ENCODE data around the gene P2RX3. TPM values are rescaled to one million over a fixed set of nuclear protein-coding genes. Genes with fewer than 3 reads are reported as not detected.
"Not testable (repeated sequence)": the region's sequence is repeated elsewhere in the genome, so short reads cannot be mapped to it uniquely, and the experiment has no call there.

Gene P2RX3
- total and polyA plus RNA-seq, 4 donors: 0.11 TPM; not detected in 3

DNA sequence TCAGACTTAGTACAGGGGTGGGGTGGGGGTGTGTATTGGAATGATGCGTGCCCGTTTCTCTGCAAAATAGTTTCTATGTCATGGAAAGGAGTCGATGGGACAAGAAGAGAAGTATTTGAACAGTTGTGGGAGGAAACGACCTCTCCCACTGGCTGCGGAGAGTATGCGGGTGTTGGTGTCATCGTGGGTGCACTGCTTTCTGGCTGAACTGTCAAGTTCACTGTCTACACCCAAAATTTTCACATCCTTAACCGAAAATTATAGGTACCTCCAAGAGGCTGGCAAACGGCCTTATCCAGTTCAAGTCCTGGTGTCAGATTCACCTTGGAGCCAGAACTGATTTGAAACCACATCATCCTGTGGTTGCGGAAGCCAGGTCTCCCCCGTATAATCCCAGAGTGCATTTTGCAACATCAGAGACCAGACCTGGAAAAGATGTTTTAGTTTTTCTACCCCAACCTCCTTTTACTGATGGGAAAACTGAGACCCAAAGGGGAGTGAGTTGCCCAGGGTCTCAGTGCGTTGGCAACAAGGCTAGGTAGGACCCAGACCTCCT lies 2.0 kb upstream of the P2RX3 start:
- Histone ChIP-seq H3K4me1 (ENCODE audit: control insufficient read depth in 5 of 5, insufficient read depth in 5 of 5, low read length in 5 of 5) (peaks cover 0 to 23% (median 12%) of the 10 kb centered on the region in 5 donors), H3K27ac (ENCODE audit: low read depth in 1 of 2, low read length in 1 of 2) (peak overlapping the region; percentile 67 to 69), H3K27me3 (ENCODE audit: control insufficient read depth in 3 of 3, insufficient read depth in 3 of 3, low read length in 2 of 3) (no peaks in the 10 kb centered on the region), H3K9ac (ENCODE audit: insufficient read depth in 1 of 2, low read length in 2 of 2) (peak overlapping the region; percentile 47 to 83), H3K36me3 (ENCODE audit: control insufficient read depth in 4 of 4, insufficient read depth in 4 of 4, low read length in 4 of 4) (peaks cover 0 to 30% (median 20%) of the 10 kb centered on the region in 4 donors), H3K4me3 (peak overlapping the region; percentile 11), H3K9me3 (ENCODE audit: control insufficient read depth in 4 of 4, insufficient read depth in 3 of 4, low read length in 3 of 4) (no peaks in the 10 kb centered on the region)
- ATAC-seq (ENCODE audit: insufficient read depth, low FRiP score) (peak; percentile 3), DNase-seq (no peak)
- WGBS, 2 donors: 20 to 24% methylated on average over 12 of the region's 12 CpGs
- TF ChIP-seq CTCF (IDR thresholded peaks at IDR 0.05; ENCODE audit: control extremely low read depth, extremely low read depth): no peak

DNA sequence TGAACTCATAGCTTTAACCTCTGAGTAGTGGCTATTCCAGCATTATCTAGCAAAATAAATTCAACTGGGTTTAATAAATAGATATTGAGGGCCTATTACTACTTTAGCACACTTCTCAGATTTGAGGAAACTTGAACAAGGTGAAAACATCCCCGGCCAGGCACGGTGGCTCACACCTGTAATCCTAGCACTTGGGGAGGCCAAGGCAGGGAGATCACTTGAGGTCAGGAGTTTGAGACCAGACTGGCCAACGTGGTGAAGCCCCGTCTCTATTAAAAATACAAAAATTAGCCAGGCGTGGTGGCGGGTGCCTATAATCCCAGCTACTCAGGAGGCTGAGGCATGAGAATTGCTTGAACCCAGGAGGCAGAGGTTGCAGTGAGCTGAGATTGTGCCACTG lies 1.3 kb upstream of the P2RX3 start:
- H3K27me3 ChIP-seq (ENCODE audit: control insufficient read depth in 3 of 3, insufficient read depth in 3 of 3, low read length in 2 of 3); DNase-seq; H3K27ac ChIP-seq (ENCODE audit: low read depth in 1 of 2, low read length in 1 of 2); H3K4me3 ChIP-seq; ATAC-seq (ENCODE audit: insufficient read depth, low FRiP score); H3K9me3 ChIP-seq (ENCODE audit: control insufficient read depth in 4 of 4, insufficient read depth in 3 of 4, low read length in 3 of 4): not testable (repeated sequence)
- Histone ChIP-seq H3K4me1 (ENCODE audit: control insufficient read depth in 5 of 5, insufficient read depth in 5 of 5, low read length in 5 of 5) (peaks cover 0 to 23% (median 12%) of the 10 kb centered on the region in 5 donors), H3K9ac (ENCODE audit: insufficient read depth in 1 of 2, low read length in 2 of 2) (peak overlapping the region in 1 of 2 donors; percentile 83), H3K36me3 (ENCODE audit: control insufficient read depth in 4 of 4, insufficient read depth in 4 of 4, low read length in 4 of 4) (peaks cover 0 to 24% (median 14%) of the 10 kb centered on the region in 4 donors)
- 94 to 95% methylated on average over 6 of the region's 6 CpGs for WGBS, 2 donors

DNA sequence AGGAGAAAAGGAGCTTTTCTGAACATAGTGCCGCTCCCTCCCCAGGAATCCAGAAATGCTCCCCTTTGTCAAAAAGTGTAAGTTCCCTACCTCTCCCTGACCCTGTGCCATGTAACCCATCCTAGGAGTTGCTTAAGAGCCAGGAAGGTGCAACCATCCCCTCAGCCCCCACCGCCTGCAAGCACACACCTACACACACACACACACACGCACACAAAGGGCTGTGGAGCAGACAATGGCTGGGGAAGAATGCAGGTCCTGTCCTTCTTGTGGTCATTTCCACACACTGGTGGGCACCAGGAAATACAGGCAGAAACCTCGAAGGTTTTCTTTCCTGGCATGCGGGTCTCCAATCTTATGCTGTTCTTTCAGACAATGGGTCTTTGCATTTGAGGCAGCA lies 1.2 kb downstream of the P2RX3 start:
- H3K27ac ChIP-seq (ENCODE audit: low read depth in 1 of 2, low read length in 1 of 2): no peak overlapping the region
- TF ChIP-seq CTCF (IDR thresholded peaks at IDR 0.05; ENCODE audit: control extremely low read depth, extremely low read depth): no peak
- 72 to 83% methylated on average over 5 of the region's 5 CpGs for WGBS, 2 donors
- H3K9me3 ChIP-seq (ENCODE audit: control insufficient read depth in 4 of 4, insufficient read depth in 3 of 4, low read length in 3 of 4): no peaks in the 10 kb centered on the region
- H3K4me3 ChIP-seq: no peak overlapping the region
- no peaks in the 10 kb centered on the region for H3K27me3 ChIP-seq (ENCODE audit: control insufficient read depth in 3 of 3, insufficient read depth in 3 of 3, low read length in 2 of 3)
- DNase-seq: no peak
- no peak for ATAC-seq (ENCODE audit: insufficient read depth, low FRiP score)
- H3K4me1 ChIP-seq (ENCODE audit: control insufficient read depth in 5 of 5, insufficient read depth in 5 of 5, low read length in 5 of 5): peaks cover 0 to 21% (median 12%) of the 10 kb centered on the region in 5 donors
- H3K36me3 ChIP-seq (ENCODE audit: control insufficient read depth in 4 of 4, insufficient read depth in 4 of 4, low read length in 4 of 4): peaks cover 0 to 3% (median 0%) of the 10 kb centered on the region in 4 donors
- H3K9ac ChIP-seq (ENCODE audit: insufficient read depth in 1 of 2, low read length in 2 of 2): no peak overlapping the region

GRCh38 chr11:57340039-57340615 lies 2.0 kb downstream of the P2RX3 start:
- no peak overlapping the region for H3K27ac ChIP-seq (ENCODE audit: low read depth in 1 of 2, low read length in 1 of 2)
- peaks cover 0 to 13% (median 7%) of the 10 kb centered on the region in 5 donors for H3K4me1 ChIP-seq (ENCODE audit: control insufficient read depth in 5 of 5, insufficient read depth in 5 of 5, low read length in 5 of 5)
- H3K4me3 ChIP-seq: no peak overlapping the region
- peak in 1 of 3 donors; percentile 49 for DNase-seq
- 47 to 55% methylated on average over 12 of the region's 12 CpGs for WGBS, 2 donors
- no peak overlapping the region for H3K9ac ChIP-seq (ENCODE audit: insufficient read depth in 1 of 2, low read length in 2 of 2)
- ATAC-seq (ENCODE audit: insufficient read depth, low FRiP score): no peak
- H3K27me3 ChIP-seq (ENCODE audit: control insufficient read depth in 3 of 3, insufficient read depth in 3 of 3, low read length in 2 of 3): no peaks in the 10 kb centered on the region
- H3K9me3 ChIP-seq (ENCODE audit: control insufficient read depth in 4 of 4, insufficient read depth in 3 of 4, low read length in 3 of 4): no peaks in the 10 kb centered on the region
- TF ChIP-seq CTCF (IDR thresholded peaks at IDR 0.05; ENCODE audit: control extremely low read depth, extremely low read depth): no peak
- H3K36me3 ChIP-seq (ENCODE audit: control insufficient read depth in 4 of 4, insufficient read depth in 4 of 4, low read length in 4 of 4): no peaks in the 10 kb centered on the region

Measured in lung (tissue), 12 donors.